Body of pancreas (tissue), 4 donors: Measurements from ENCODE around the gene IFI6. TPM values are rescaled to one million over a fixed set of nuclear protein-coding genes. Genes with fewer than 3 reads are reported as not detected.
"Not testable (repeated sequence)": the region's sequence is repeated elsewhere in the genome, so short reads cannot be mapped to it uniquely, and the experiment has no call there.

ENCODE experiments used
- ATAC-seq: fragments of 150-250 bp; one replicate; pipeline ENCODE4 v1.9.1; 2016
- DNase-seq, 4 donors: peaks; one replicate each; pipeline ENCODE4 v3.0.0-alpha.2; 2019
- H3K27ac ChIP-seq, 4 donors: fragments of 200-600 bp; sonication (generic); 1 replicate in 3 of 4; 2 replicates in 1 of 4; pipeline versions ENCODE4 v1.5.1 to v1.6.1; 2016 to 2019; ENCODE audit warnings: mild to moderate bottlenecking in 1 of 4, mixed read lengths in 1 of 4, moderate library complexity in 1 of 4
- H3K27me3 ChIP-seq, 2 donors: fragments of 200-600 bp; sonication (generic); one replicate each; pipeline ENCODE4 v1.6.0; 2016; ENCODE audit warnings: mild to moderate bottlenecking in 1 of 2
- H3K36me3 ChIP-seq, 2 donors: fragments of 200-600 bp; sonication (generic); replicated peaks in 1 of 2; 2 replicates each; pipeline ENCODE4 v1.5.1; 2016; ENCODE audit warnings: low read depth in 2 of 2; ENCODE audit not compliant: insufficient read depth in 1 of 2
- H3K4me1 ChIP-seq: fragments of 200-600 bp; sonication (generic); one replicate; pipeline ENCODE4 v1.6.0; 2016
- H3K4me3 ChIP-seq, 2 donors: fragments of 200-600 bp; sonication (generic); 1 replicate in 1 of 2; 2 replicates in 1 of 2; pipeline ENCODE4 v1.5.1; 2016 to 2019
- H3K9me3 ChIP-seq, 3 donors: fragments of 200-600 bp; sonication (generic); 1 replicate in 2 of 3; 2 replicates in 1 of 3; pipeline ENCODE4 v1.5.1; 2016
- POLR2A ChIP-seq, 3 donors: fragments of 450-650 bp; IDR thresholded peaks; one replicate each; pipeline ENCODE4 v1.6.1; 2016; ENCODE audit warnings: antibody characterized with exemption in 3 of 3, mild to moderate bottlenecking in 2 of 3
- WGBS, 2 donors: methylation state at CpG; one replicate each; pipeline ENCODE4 v1.1.5; 2017; 5-methylcytosine and 5-hydroxymethylcytosine counted together
- intact Hi-C: fragments of 100-400 bp; cut with DNase I; formaldehyde crosslinking; loops from one replicate; pipeline ENCODE4 v1.15.1; 2023
- total RNA-seq, 2 donors: library from RNA; depleted of rRNA; stranded (reverse); fragments of >200 nt; gene quantifications; one replicate each; pipeline ENCODE4 v1.1.0, GENCODE V29; 2016
- TF ChIP-seq, protein P1 (sequence below), 7 experiments: fragments of 450-650 bp in 4 of 7; fragments of 200-600 bp in 3 of 7; sonication (generic) in 3 of 7; IDR thresholded peaks; one replicate each; pipeline ENCODE4 v1.5.1; 2016 to 2019; ENCODE audit warnings: antibody characterized with exemption in 7 of 7

The IFI6 gene
- total RNA-seq, 2 donors from 2014 or later, result 54.0 to 58.0 TPM

DNA sequence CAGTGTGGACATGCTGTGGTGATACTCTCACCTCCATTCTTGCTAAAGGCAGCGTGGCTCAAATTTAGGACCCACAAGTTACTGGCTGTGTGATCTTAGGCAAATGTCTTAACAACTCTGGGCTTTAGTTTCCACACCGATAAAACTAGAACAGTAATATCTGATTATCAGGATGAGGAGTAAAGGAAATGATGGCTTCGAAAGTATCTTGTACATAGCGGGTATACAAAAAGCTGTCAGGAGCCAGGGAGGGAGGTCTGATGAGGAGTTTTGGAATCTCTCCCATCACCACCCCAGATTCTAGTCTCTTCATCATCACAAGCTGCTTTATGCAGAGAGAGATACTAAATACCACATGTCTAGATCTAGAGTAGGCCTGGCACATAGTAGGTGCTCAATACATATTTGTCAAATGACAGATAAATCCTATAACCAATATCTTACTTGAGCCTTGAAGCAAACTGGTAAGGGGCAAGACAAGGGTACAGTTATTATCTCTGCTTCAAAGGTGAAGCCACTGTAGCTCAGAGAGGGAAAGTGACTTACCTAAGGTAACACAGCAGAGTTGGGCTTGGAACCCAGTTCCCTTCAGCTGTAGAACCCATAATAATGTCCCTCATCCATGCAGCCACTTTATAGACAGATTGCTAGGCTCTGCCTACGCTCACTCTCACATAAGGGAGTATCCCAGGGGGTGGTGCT lies 27.5 kb downstream of the IFI6 start:
- ATAC-seq, result no peak
- H3K36me3 ChIP-seq, result no peaks in the 10 kb centered on the region
- WGBS, 2 donors, result 72 to 81% methylated on average over 5 of the region's 5 CpGs
- no peaks in the 10 kb centered on the region for H3K9me3 ChIP-seq
- TF ChIP-seq POLR2A (IDR thresholded peaks at IDR 0.05), result no peak
- TF ChIP-seq, protein P1, sequence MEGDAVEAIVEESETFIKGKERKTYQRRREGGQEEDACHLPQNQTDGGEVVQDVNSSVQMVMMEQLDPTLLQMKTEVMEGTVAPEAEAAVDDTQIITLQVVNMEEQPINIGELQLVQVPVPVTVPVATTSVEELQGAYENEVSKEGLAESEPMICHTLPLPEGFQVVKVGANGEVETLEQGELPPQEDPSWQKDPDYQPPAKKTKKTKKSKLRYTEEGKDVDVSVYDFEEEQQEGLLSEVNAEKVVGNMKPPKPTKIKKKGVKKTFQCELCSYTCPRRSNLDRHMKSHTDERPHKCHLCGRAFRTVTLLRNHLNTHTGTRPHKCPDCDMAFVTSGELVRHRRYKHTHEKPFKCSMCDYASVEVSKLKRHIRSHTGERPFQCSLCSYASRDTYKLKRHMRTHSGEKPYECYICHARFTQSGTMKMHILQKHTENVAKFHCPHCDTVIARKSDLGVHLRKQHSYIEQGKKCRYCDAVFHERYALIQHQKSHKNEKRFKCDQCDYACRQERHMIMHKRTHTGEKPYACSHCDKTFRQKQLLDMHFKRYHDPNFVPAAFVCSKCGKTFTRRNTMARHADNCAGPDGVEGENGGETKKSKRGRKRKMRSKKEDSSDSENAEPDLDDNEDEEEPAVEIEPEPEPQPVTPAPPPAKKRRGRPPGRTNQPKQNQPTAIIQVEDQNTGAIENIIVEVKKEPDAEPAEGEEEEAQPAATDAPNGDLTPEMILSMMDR (IDR thresholded peaks at IDR 0.05), result no peak
- intact Hi-C loops, result no loop called here
- no peak overlapping the region for H3K27ac ChIP-seq
- H3K4me1 ChIP-seq, result peaks cover 6% of the 10 kb centered on the region
- DNase-seq, result no peak
- no peaks in the 10 kb centered on the region for H3K27me3 ChIP-seq
- H3K4me3 ChIP-seq, result no peak overlapping the region

DNA sequence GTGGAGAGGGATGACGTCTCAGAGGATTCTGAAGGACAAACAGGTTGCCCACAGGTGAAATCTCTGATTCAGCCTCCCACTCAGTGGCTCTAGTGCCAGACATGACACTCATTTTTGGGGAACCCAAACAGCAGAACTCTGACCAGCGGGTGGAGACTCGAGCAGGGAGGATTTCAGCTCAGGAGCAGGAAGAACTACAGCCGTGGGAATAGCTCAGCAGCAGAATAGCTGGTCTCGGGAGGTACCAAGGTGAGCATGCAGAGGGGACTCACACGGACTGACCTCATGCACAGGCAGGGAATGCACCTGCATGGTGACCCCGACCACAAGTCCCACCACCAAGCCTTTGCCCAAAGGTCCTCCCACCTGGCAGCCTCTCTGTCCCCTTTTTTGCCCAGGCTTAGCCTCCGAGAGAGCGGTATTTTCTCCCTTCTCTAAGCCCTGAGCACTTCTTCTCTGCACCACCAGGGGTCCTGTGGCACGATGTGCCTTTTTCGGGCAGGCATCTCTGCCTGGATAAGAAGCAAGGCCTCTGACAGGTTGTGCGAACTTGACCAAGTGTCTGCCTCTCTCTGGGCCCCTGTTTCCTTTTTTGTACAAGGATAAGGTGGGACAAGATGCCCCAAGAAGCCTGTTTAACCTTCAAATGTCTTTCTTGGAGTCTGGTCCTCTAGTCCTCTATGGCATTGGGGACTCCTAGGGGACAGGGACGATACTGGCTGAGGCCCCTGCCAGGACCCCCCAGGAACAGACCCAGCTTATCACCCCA lies 28.2 kb downstream of the IFI6 start:
- Histone ChIP-seq H3K36me3 (no peaks in the 10 kb centered on the region), H3K9me3 (no peaks in the 10 kb centered on the region), H3K27me3 (no peaks in the 10 kb centered on the region), H3K4me1 (peaks cover 6% of the 10 kb centered on the region), H3K27ac (no peak overlapping the region), H3K4me3 (no peak overlapping the region)
- intact Hi-C loops, result no loop called here
- DNase-seq, result peak; percentile 61 to 74 (median 67)
- WGBS, 2 donors, result 22 to 24% methylated on average over 8 to 13 of the region's 13 CpGs
- peak; percentile 79 for ATAC-seq
- no peak for TF ChIP-seq POLR2A (IDR thresholded peaks at IDR 0.05)
- TF ChIP-seq, protein P1 (IDR thresholded peaks at IDR 0.05), result peak; percentile 65 to 82 (median 78)

DNA sequence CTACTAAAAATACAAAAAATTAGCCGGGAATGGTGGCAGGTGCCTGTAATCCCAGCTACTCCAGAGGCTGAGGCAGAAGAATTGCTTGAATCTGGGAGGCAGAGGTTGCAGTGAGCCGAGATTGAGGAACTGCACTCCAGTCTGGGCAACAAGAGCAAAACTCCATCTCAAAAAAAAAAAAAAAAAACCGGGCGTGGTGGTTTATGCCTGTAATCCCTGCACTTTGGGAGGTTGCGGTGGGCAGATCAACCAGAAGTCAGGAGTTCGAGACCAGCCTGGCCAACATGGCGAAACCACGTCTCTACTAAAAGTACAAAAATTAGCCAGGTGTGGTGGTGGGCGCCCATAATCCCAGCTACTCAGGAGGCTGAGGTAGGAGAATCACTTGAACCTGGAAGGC lies 31.5 kb downstream of the IFI6 start:
- ATAC-seq, H3K27ac ChIP-seq, H3K27me3 ChIP-seq, H3K36me3 ChIP-seq, DNase-seq, H3K4me3 ChIP-seq, H3K9me3 ChIP-seq, H3K4me1 ChIP-seq, intact Hi-C loops: not testable (repeated sequence)
- WGBS, 2 donors, result 74 to 83% methylated on average over 9 of the region's 9 CpGs

DNA sequence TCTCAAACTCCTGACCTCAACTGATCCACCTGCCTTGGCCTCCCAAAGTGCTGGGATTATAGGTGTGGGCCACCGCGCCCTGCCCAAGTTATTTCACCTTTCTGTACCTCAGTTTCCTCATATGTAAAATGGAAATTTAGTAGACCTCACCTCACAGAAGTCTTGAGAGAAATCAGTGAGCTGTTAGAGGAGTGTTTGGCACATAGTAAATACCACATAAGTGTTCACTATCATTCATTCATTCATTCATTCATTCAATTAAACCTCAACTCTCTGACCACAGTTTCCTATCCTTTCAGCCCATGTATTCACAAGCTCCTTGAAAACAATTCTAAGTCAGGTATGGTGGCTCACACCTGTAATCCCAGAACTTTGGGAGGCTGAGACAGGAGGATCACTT lies 33.2 kb downstream of the IFI6 start:
- H3K9me3 ChIP-seq, result no peaks in the 10 kb centered on the region
- H3K27ac ChIP-seq, result no peak overlapping the region
- H3K27me3 ChIP-seq, result peaks cover 0 to 4% of the 10 kb centered on the region in 2 donors
- no peaks in the 10 kb centered on the region for H3K36me3 ChIP-seq
- H3K4me3 ChIP-seq, result no peak overlapping the region
- DNase-seq (no peak), ATAC-seq (no peak)
- peaks cover 17% of the 10 kb centered on the region for H3K4me1 ChIP-seq
- 97 to 100% methylated on average over 2 of the region's 2 CpGs for WGBS, 2 donors
- intact Hi-C loops, result no loop called here
- TF ChIP-seq POLR2A (IDR thresholded peaks at IDR 0.05), result no peak
- TF ChIP-seq, protein P1 (IDR thresholded peaks at IDR 0.05), result no peak

DNA sequence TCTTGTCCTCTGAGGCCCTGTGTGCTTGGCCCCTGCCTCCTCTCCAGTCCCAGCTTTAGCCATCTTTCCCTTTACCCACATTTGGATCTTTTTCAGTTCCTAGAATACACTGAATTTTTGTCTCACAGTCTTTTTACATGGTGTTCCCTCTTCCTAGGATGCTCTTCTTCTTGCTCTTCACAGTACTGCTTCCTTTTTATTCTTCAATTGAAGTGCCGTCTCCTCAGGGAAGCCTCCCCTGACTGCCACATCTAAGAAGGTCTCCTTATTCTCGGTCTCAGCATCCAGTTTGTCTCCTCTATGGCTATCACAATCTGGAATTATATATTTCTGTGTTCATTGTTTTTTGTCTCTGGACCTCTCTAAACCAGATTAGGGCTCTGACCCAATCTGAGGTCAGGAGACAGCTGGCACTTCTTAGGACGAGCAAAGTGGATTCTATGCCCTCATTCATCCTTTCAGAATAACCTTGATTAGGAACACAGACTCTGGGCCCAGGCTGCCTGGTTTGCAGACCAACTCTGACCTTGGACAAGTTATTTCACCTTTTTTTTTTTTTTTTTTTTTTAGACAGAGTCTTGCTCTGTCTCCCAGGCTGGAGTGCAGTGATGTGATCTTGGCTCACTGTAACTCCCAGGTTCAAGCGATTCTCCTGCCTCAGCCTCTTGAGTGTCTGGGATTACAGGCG lies 33.8 kb downstream of the IFI6 start:
- TF ChIP-seq, protein P1 (IDR thresholded peaks at IDR 0.05), result no peak
- no peak for TF ChIP-seq POLR2A (IDR thresholded peaks at IDR 0.05)
- Histone ChIP-seq H3K4me1 (peaks cover 13% of the 10 kb centered on the region), H3K4me3 (no peak overlapping the region), H3K36me3 (no peaks in the 10 kb centered on the region), H3K27ac (no peak overlapping the region), H3K27me3 (peaks cover 0 to 4% of the 10 kb centered on the region in 2 donors), H3K9me3 (no peaks in the 10 kb centered on the region)
- intact Hi-C loops, result no loop called here
- 64 to 70% methylated on average over 5 of the region's 5 CpGs for WGBS, 2 donors
- no peak for DNase-seq
- no peak for ATAC-seq
